ENCODE measurements around the gene GTPBP1.

GRCh38 chr22:38773363-38773946 is 67.7 kb downstream of the GTPBP1 start:
- TF ChIP-seq GATA2 (IDR thresholded peaks at IDR 0.05; ENCODE audit: low read depth, low read length) (no peak), GATA3 (IDR thresholded peaks at IDR 0.05; ENCODE audit: low read depth, low read length) (no peak)
